Nephron (organoid): Measurements from ENCODE around the gene ASS1.

ENCODE experiments used
- H3K27ac Mint-ChIP-seq, 3 experiments: 2 replicates each; pipeline ENCODE4 v1.8.0; 2020; ENCODE audit warnings: mixed read lengths in 3 of 3, mild to moderate bottlenecking in 2 of 3, moderate library complexity in 1 of 3
- H3K27me3 Mint-ChIP-seq: 2 replicates; pipeline ENCODE4 v1.8.0; 2021; ENCODE audit warnings: low read depth, mild to moderate bottlenecking, moderate library complexity, mixed read lengths
- H3K36me3 Mint-ChIP-seq: 2 replicates; pipeline ENCODE4 v1.8.0; 2020; ENCODE audit warnings: low read depth, mixed read lengths
- H3K4me1 Mint-ChIP-seq: 2 replicates; pipeline ENCODE4 v1.8.0; 2020; ENCODE audit warnings: mixed read lengths
- H3K4me3 Mint-ChIP-seq, 3 experiments: 2 replicates each; pipeline ENCODE4 v1.8.0; 2020; ENCODE audit warnings: mild to moderate bottlenecking in 3 of 3, mixed read lengths in 3 of 3, moderate library complexity in 2 of 3
- H3K9me3 Mint-ChIP-seq: 2 replicates; pipeline ENCODE4 v1.8.0; 2020; ENCODE audit warnings: mixed read lengths
- CTCF ChIP-seq, 3 experiments: fragments of 200-600 bp; sonication (generic); IDR thresholded peaks; one replicate each; pipeline ENCODE4 v1.5.0; 2021; ENCODE audit warnings: antibody characterized with exemption in 3 of 3; ENCODE audit not compliant: unreplicated experiment in 3 of 3

The ASS1 gene

DNA sequence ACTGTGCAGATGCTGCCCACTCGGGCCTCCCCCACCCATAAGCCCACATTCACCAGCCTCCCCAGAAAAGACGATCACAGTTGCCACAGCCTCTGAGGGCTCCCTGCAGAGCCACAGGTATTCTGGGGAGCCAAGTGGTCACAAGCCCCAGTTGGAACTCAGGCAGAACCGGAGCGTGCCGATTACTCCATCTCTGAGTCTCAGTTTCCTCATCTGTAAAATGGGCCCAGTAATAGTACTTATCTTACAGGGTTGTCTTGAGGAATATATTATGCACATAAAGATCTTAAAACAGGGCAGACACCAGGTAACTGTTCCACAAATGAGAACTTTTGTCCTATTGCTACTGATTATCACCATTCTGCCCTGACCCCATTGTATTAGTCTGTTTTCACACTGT, 77.0 kb downstream of the ASS1 start:
- peaks cover 41% of the 10 kb centered on the region for H3K27me3 Mint-ChIP-seq
- H3K4me3 Mint-ChIP-seq = no peak overlapping the region
- no peaks in the 10 kb centered on the region for H3K9me3 Mint-ChIP-seq
- H3K4me1 Mint-ChIP-seq = peaks cover 10% of the 10 kb centered on the region
- no peak overlapping the region for H3K27ac Mint-ChIP-seq
- H3K36me3 Mint-ChIP-seq = no peaks in the 10 kb centered on the region
- no peak for TF ChIP-seq CTCF (IDR thresholded peaks at IDR 0.05; ENCODE audit: unreplicated experiment in 3 of 3)

- Mint-ChIP-seq H3K4me1 (peaks cover 10% of the 10 kb centered on the region), H3K36me3 (no peaks in the 10 kb centered on the region), H3K4me3 (no peak overlapping the region), H3K27ac (no peak overlapping the region), H3K27me3 (peaks cover 42% of the 10 kb centered on the region), H3K9me3 (no peaks in the 10 kb centered on the region)
- no peak for TF ChIP-seq CTCF (IDR thresholded peaks at IDR 0.05; ENCODE audit: unreplicated experiment in 3 of 3)
Observed at GRCh38 chr9:130522233-130522808, 77.6 kb downstream of the ASS1 start.

- H3K9me3 Mint-ChIP-seq = no peaks in the 10 kb centered on the region
- H3K27me3 Mint-ChIP-seq = peaks cover 43% of the 10 kb centered on the region
- peaks cover 10% of the 10 kb centered on the region for H3K4me1 Mint-ChIP-seq
- no peak for TF ChIP-seq CTCF (IDR thresholded peaks at IDR 0.05; ENCODE audit: unreplicated experiment in 3 of 3)
- H3K4me3 Mint-ChIP-seq = no peak overlapping the region
- no peaks in the 10 kb centered on the region for H3K36me3 Mint-ChIP-seq
- H3K27ac Mint-ChIP-seq = no peak overlapping the region
Observed at GRCh38 chr9:130523921-130524320, 79.2 kb downstream of the ASS1 start.

GRCh38 chr9:130526193-130526853, 81.6 kb downstream of the ASS1 start:
- Mint-ChIP-seq H3K27me3 (peaks cover 58% of the 10 kb centered on the region), H3K9me3 (no peaks in the 10 kb centered on the region), H3K4me3 (no peak overlapping the region), H3K36me3 (no peaks in the 10 kb centered on the region), H3K4me1 (peaks cover 10% of the 10 kb centered on the region), H3K27ac (no peak overlapping the region)
- TF ChIP-seq CTCF (IDR thresholded peaks at IDR 0.05; ENCODE audit: unreplicated experiment in 3 of 3) = no peak

DNA sequence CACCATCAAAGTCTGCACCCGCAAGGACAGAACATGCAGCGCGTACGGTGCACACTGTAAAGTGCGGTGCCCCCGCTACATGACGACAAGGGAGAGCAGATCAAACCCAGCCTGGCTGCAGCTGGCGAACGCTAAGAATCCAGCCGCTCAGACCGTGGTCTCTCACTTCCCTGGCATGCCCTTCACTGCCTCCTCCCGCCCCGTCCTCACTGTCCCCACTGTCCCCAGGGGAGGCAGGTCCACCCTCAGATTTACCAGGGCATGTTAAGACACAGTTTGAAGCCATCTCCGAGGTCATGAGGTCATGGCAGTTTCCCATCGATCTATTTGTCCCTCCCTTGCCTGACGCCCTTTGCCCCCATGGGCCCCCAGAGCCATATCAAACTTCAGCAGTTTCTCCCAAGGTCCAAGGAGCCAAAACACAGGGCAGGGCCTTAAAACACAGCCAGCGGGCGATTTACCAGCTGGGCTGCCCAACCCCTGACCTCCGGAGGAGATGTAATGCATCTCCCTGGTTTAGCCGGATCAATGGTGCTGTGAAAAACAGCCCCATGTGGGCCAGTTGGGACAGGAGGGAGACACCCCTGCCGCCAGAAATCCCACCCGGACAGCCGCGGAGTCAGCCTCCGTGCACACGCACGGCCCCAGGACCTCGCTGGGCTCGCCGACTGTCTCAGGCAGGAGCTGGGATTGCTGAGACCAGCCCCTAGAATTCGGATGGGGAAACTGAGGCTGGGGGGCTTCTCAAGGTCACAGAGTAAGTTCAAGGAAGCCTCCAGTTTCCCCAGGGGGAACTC, 82.3 kb downstream of the ASS1 start:
- Mint-ChIP-seq H3K27me3 (peaks cover 59% of the 10 kb centered on the region), H3K27ac (no peak overlapping the region), H3K4me3 (no peak overlapping the region), H3K9me3 (no peaks in the 10 kb centered on the region), H3K4me1 (peaks cover 12% of the 10 kb centered on the region), H3K36me3 (no peaks in the 10 kb centered on the region)
- TF ChIP-seq CTCF (IDR thresholded peaks at IDR 0.05; ENCODE audit: unreplicated experiment in 3 of 3) = no peak
